PC-3 (cell line): ENCODE measurements around the gene SPRED3. TPM values are rescaled to one million over a fixed set of nuclear protein-coding genes. Genes with fewer than 3 reads are reported as not detected.
A peak's percentile ranks its signal among the peaks of the same experiment; 100 is the strongest.

Source experiments
- ATAC-seq: fragments of 200-7000 bp; cut with Tn5 transposase; 2 replicates; pipeline ENCODE4 v1.9.1; 2020; ENCODE audit warnings: mild to moderate bottlenecking, moderate library complexity
- BruUV-seq: library from RNA; stranded (reverse); fragments of 400-500 nt; replicated peaks from 2 replicates; lab custom pipeline; 2021; lab: Mats Ljungman, UMichigan
- CTCF ChIA-PET: fragments of 300-600 bp; sonication (Branson Sonifier 250); formaldehyde crosslinking; loops from one replicate; lab custom pipeline; 2022; ENCODE audit warnings: antibody characterized with exemption; lab: Charles Lee
- POLR2A ChIA-PET: fragments of 300-600 bp; sonication (Branson Sonifier 250); formaldehyde crosslinking; loops from one replicate; lab custom pipeline; 2022; ENCODE audit warnings: antibody characterized with exemption; ENCODE audit not compliant: unreplicated experiment; lab: Charles Lee
- DNase-seq: peaks from one replicate; pipeline ENCODE4 v3.0.0-alpha.2; 2015
- H2AFZ ChIP-seq: fragments of 300-600 bp; sonication (generic); 2 replicates; pipeline ENCODE4 v1.6.0; 2016; ENCODE audit warnings: antibody characterized with exemption, low read length
- H3F3A ChIP-seq: fragments of 300-600 bp; sonication (generic); one replicate; pipeline ENCODE4 v1.6.0; 2017; ENCODE audit warnings: antibody characterized with exemption, low read length, control low read depth, mild to moderate bottlenecking; ENCODE audit not compliant: unreplicated experiment
- H3K27ac ChIP-seq: fragments of 300-600 bp; sonication (generic); 2 replicates; pipeline ENCODE4 v1.5.1; 2016; ENCODE audit warnings: mild to moderate bottlenecking, low read length
- H3K27me3 ChIP-seq: fragments of 300-600 bp; sonication (generic); 2 replicates; pipeline ENCODE4 v1.6.1; 2016; ENCODE audit warnings: low read length, mixed read lengths
- H3K36me3 ChIP-seq: fragments of 300-600 bp; sonication (generic); 2 replicates; pipeline ENCODE4 v1.6.1; 2016; ENCODE audit warnings: low read depth, mixed run types, low read length, mixed read lengths
- H3K4me1 ChIP-seq: fragments of 300-600 bp; sonication (generic); 2 replicates; pipeline ENCODE4 v1.5.1; 2016; ENCODE audit warnings: low read length; ENCODE audit not compliant: insufficient read depth
- H3K4me2 ChIP-seq: fragments of 300-600 bp; sonication (generic); 2 replicates; pipeline ENCODE4 v1.6.0; 2016; ENCODE audit warnings: low read length
- H3K4me3 ChIP-seq: fragments of 300-600 bp; sonication (generic); 2 replicates; pipeline ENCODE4 v1.5.1; 2016; ENCODE audit warnings: mild to moderate bottlenecking, low read length, mixed read lengths
- H3K79me2 ChIP-seq: fragments of 300-600 bp; sonication (generic); 2 replicates; pipeline ENCODE4 v1.6.1; 2017; ENCODE audit warnings: low read length, mixed read lengths
- H3K9ac ChIP-seq: fragments of 300-600 bp; sonication (generic); 2 replicates; pipeline ENCODE4 v1.6.0; 2016; ENCODE audit warnings: mild to moderate bottlenecking, low read length
- H3K9me2 ChIP-seq: fragments of 300-600 bp; sonication (generic); replicated peaks from 2 replicates; pipeline ENCODE4 v1.6.1; 2016; ENCODE audit warnings: mixed run types, low read length, mixed read lengths
- H3K9me3 ChIP-seq: fragments of 300-600 bp; sonication (generic); 2 replicates; pipeline ENCODE4 v1.6.1; 2016; ENCODE audit warnings: low read length, mixed read lengths
- H4K20me1 ChIP-seq: fragments of 300-600 bp; sonication (generic); 2 replicates; pipeline ENCODE4 v1.6.1; 2016; ENCODE audit warnings: low read length, mixed read lengths
- EZH2 ChIP-seq: fragments of 300-600 bp; sonication (generic); IDR thresholded peaks from one replicate; pipeline ENCODE4 v1.6.1; 2017; ENCODE audit warnings: antibody characterized with exemption, mild to moderate bottlenecking, low read length; ENCODE audit not compliant: unreplicated experiment
- EZH2phosphoT487 ChIP-seq: fragments of 300-600 bp; sonication (generic); IDR thresholded peaks from 2 replicates; pipeline ENCODE4 v1.6.1; 2018; ENCODE audit warnings: mild to moderate bottlenecking, antibody characterized with exemption, low read length, borderline replicate concordance
- intact Hi-C: fragments of 100-400 bp; cut with micrococcal nuclease; formaldehyde crosslinking; loops from 2 replicates; pipeline ENCODE4 v1.9.0; 2023
- total RNA-seq: library from RNA; depleted of rRNA; stranded (reverse); fragments of >200 nt; gene quantifications from 2 replicates; pipeline ENCODE4 v1.2.3, GENCODE V29; 2014
- TF ChIP-seq, protein P1 (sequence below): fragments of 300-600 bp; sonication (generic); conservative IDR thresholded peaks from 2 replicates; pipeline ENCODE4 v1.5.1; 2017; ENCODE audit warnings: antibody characterized with exemption, low read depth, mild to moderate bottlenecking, low read length

Gene SPRED3
- total RNA-seq, 1 experiment from 2014 or later: 4.1 TPM

DNA sequence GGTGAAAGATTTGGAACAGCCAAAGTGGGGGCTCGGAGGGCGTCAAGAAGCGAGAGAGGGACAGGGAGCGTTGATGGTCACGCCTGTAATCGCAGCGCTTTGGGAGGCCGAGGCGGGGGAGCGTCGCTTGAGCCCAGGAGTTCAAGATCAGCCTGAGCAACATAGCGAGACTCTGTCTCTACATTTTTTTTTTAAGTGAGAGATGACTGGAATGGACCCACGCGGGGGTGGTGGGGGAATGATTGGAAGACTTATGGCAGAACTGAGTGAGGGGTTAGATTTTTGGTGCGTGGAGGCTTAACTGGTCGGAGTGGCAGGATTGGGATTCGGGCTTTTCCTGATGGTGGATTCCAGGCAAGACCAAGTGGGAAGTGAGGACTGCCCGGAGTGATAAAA, 13.4 kb upstream of the SPRED3 start:
- Histone ChIP-seq H2AFZ (peak overlapping the region; percentile 69), H3K4me1 (peaks cover 15% of the 10 kb centered on the region), H3K27me3 (no peaks in the 10 kb centered on the region), H3K79me2 (peaks cover 36% of the 10 kb centered on the region), H3K27ac (peak overlapping the region; percentile 64), H3K9ac (peak overlapping the region; percentile 97), H3K9me2 (no peaks in the 10 kb centered on the region), H3F3A (no peaks in the 10 kb centered on the region), H3K36me3 (peaks cover 8% of the 10 kb centered on the region; the same call in 1 of the 2 replicates), H4K20me1 (peaks cover 16% of the 10 kb centered on the region; the same call in 1 of the 2 replicates), H3K4me2 (peak overlapping the region; percentile 98), H3K9me3 (no peaks in the 10 kb centered on the region), H3K4me3 (peak overlapping the region; percentile 84)
- ChIA-PET CTCF (no interaction called here), POLR2A (interaction anchor here (1.7 kb wide), 1 partner anchor 13 kb away, joined by 17 read pairs; the partner anchor contains the start of gene GGN)
- DNase-seq: no peak
- TF ChIP-seq, protein P1, sequence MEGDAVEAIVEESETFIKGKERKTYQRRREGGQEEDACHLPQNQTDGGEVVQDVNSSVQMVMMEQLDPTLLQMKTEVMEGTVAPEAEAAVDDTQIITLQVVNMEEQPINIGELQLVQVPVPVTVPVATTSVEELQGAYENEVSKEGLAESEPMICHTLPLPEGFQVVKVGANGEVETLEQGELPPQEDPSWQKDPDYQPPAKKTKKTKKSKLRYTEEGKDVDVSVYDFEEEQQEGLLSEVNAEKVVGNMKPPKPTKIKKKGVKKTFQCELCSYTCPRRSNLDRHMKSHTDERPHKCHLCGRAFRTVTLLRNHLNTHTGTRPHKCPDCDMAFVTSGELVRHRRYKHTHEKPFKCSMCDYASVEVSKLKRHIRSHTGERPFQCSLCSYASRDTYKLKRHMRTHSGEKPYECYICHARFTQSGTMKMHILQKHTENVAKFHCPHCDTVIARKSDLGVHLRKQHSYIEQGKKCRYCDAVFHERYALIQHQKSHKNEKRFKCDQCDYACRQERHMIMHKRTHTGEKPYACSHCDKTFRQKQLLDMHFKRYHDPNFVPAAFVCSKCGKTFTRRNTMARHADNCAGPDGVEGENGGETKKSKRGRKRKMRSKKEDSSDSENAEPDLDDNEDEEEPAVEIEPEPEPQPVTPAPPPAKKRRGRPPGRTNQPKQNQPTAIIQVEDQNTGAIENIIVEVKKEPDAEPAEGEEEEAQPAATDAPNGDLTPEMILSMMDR: no peak
- TF ChIP-seq EZH2phosphoT487: no peak
- TF ChIP-seq EZH2: no peak
- no peak for ATAC-seq
- intact Hi-C loops: loop anchor here (1.0 kb wide), 1 partner anchor 13 kb away; the partner anchor contains the start of genes GGN and SPRED3
- BruUV-seq: TSS peak; percentile 46

DNA sequence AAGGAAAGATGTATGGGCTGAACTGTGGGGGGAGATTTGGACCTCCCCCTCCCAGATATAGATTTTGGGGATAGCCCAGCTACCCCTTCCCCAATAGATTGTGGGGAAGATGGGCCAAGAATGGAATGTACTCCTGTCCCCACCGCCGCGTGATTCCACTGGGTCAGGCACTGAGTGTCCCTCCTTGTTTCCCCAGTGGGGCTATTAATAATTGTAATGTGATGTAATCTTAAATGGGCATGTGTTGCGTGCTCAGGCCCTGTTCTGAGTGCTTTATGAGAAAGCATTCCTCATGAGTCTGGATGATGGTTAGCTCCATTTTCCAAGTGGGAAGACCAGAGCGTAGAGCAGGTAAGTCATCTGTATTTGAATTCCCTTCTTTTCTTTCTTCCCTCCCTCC, 12.7 kb upstream of the SPRED3 start:
- H3K36me3 ChIP-seq: peaks cover 8% of the 10 kb centered on the region; the same call in 1 of the 2 replicates
- ChIA-PET POLR2A (interaction anchor here (0.6 kb wide), 1 partner anchor 478 kb away, joined by 11 read pairs; no protein-coding TSS in a partner anchor), CTCF (no interaction called here)
- intact Hi-C loops: loop anchor here (1.0 kb wide), 1 partner anchor 13 kb away; the partner anchor contains the start of genes GGN and SPRED3
- no peaks in the 10 kb centered on the region for H3K27me3 ChIP-seq
- H3K9ac ChIP-seq: peak overlapping the region; percentile 97
- H3K79me2 ChIP-seq: peaks cover 36% of the 10 kb centered on the region
- no peaks in the 10 kb centered on the region for H3F3A ChIP-seq
- no peak overlapping the region for H3K27ac ChIP-seq
- TF ChIP-seq EZH2: no peak
- TF ChIP-seq, protein P1: no peak
- TF ChIP-seq EZH2phosphoT487: no peak
- peak overlapping the region; percentile 84 for H3K4me3 ChIP-seq
- peaks cover 15% of the 10 kb centered on the region for H3K4me1 ChIP-seq
- ATAC-seq (no peak), DNase-seq (no peak)
- H3K4me2 ChIP-seq: peak overlapping the region; percentile 98
- no peaks in the 10 kb centered on the region for H3K9me3 ChIP-seq
- BruUV-seq: no TSS peak
- H3K9me2 ChIP-seq: no peaks in the 10 kb centered on the region
- H4K20me1 ChIP-seq: peaks cover 16% of the 10 kb centered on the region; the same call in 1 of the 2 replicates
- H2AFZ ChIP-seq: no peak overlapping the region

DNA sequence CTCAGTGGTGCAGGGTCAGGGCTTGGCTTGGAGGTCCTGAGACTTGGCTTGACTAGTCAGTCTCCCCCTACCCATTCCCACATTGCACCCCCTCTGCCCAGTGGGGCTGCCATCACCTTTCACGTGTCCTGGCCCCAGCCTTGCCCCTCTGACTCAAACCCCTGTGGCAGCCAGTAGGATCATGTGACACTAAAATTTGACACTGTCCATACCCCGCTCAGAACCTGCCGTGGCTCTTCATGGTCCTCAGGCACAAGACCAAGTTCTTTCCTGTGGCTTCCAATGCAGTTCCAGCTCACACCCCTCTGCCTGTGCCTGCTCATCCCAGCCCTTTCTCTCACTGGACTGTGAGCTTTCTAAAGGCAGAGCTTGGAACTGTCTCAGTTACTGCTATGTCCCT, 11.9 kb upstream of the SPRED3 start:
- TF ChIP-seq, protein P1: no peak
- TF ChIP-seq EZH2: no peak
- TF ChIP-seq EZH2phosphoT487: no peak
- Histone ChIP-seq H4K20me1 (peaks cover 16% of the 10 kb centered on the region; the same call in 1 of the 2 replicates), H3K79me2 (peaks cover 36% of the 10 kb centered on the region), H3K9me3 (no peaks in the 10 kb centered on the region), H3K27ac (no peak overlapping the region), H3K27me3 (no peaks in the 10 kb centered on the region), H3F3A (no peaks in the 10 kb centered on the region), H3K4me2 (peak overlapping the region; percentile 98), H3K4me3 (peak overlapping the region; percentile 84; the same call in 1 of the 2 replicates), H3K4me1 (peaks cover 15% of the 10 kb centered on the region), H2AFZ (no peak overlapping the region), H3K9me2 (no peaks in the 10 kb centered on the region), H3K36me3 (peaks cover 11% of the 10 kb centered on the region; the same call in 1 of the 2 replicates), H3K9ac (no peak overlapping the region)
- DNase-seq (no peak), ATAC-seq (no peak)
- ChIA-PET POLR2A (interaction anchor here (0.5 kb wide), 1 partner anchor 26 kb away, joined by 11 read pairs; no protein-coding TSS in a partner anchor), CTCF (no interaction called here)
- no TSS peak for BruUV-seq
- intact Hi-C loops: no loop called here
